Stimulated activated CD4-positive, alpha-beta T cell treated with anti-CD3 and anti-CD28 coated beads, Interleukin-15, amount 100 ng/mL, for 24 hours (primary cell): ENCODE measurements around the gene UBAP2.
"Not testable (repeated sequence)": the region's sequence is repeated elsewhere in the genome, so short reads cannot be mapped to it uniquely, and the experiment has no call there.

ENCODE experiments used
- DNase-seq: peaks from one replicate; pipeline ENCODE4 v3.0.0-alpha.2; 2020

The UBAP2 gene

GRCh38 chr9:33964086-33964768 is 84.5 kb downstream of the UBAP2 start:
- DNase-seq: no peak

DNA sequence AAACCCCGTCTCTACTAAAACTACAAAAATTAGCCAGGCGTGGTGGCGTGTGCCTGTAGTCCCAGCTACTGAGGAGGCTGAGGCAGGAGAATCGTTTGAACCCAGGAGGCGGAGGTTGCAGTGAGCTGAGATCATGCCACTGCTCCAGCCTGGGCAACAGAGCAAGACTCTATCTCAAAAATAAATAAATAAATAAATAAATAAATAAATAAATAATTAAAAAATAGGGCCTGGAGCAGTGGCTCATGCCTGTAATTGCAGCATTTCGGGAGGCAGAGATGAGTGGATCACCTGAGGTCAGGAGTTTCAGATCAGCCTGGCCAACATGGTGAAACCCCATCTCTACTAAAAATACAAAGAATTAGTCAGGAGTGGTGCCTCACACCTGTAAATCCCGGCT is 86.2 kb downstream of the UBAP2 start:
- not testable (repeated sequence) for DNase-seq

DNA sequence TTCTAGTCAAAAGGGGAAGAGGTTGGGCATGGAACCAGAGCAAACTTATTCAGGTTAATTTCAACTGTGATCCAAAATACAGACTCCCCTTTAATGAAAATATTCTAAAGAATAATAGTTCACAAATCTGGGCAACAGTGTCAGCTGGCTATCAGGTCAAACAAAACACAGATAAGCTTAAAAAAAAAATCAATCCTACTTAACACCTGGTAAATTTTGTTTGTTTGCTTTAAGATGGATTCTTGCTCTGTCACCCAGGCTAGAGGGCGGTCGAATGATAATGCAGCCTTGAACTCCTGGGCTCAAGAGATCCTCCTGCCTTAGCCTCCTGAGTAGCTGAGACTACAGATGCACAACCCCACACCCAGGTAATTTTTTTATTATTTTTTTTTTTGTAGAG is 89.0 kb downstream of the UBAP2 start:
- DNase-seq: no peak

GRCh38 chr9:33956544-33956943 is 92.1 kb downstream of the UBAP2 start:
- no peak for DNase-seq

DNA sequence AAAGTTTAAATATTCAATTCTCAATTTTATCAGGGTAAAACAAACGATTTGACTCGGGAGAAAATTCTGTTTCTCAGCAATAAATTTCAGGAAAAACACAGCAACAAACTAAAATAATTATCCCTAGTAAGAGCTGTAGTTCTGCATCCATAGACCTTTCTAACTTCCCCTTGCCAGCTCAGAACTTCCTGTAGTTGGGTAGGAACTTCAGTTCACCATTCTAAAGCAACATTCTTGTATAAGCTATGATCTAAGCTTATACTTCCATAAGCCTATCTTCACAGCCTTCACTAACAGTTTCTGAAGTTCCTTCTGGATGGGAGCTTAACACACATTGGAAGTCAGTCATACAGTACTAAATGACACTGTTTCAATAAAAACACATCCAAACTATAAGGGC is 96.6 kb downstream of the UBAP2 start:
- DNase-seq: no peak

- DNase-seq: no peak
Measured at GRCh38 chr9:33950371-33950770, 98.3 kb downstream of the UBAP2 start.

DNA sequence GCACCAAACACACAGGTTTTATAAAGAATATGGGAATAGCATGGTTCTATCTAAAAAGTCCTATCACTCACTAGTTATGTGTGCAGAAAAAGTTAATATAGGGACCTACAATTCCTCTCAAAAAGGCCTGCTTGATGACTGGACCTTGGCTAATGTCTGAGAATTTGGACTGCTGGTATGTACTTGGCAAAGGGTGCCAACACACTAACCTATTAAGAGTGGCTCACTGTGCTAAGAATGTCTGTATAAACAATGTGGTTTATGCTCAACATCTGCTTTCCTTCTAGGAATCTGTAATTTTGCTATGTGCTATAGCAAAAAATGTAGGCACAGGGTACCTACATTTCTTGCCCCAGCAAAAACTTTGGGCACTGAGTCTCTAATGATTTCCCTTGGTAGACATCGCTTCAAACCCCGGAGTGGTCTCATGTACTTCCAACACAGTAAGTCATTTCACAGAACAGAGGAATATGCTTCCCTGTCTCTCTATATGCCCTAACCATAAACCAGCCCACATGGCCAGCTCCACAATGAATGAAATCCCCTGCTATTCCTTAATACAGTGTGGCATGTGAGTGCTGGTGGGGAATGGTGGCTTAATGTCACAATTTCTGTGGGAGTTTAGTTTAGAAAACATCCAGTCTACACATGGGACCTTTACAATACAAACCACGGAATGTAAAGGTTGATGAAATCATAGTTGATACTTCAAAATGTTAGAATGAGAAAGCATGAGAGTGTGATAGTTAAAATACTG is 101.7 kb downstream of the UBAP2 start:
- no peak for DNase-seq

DNA sequence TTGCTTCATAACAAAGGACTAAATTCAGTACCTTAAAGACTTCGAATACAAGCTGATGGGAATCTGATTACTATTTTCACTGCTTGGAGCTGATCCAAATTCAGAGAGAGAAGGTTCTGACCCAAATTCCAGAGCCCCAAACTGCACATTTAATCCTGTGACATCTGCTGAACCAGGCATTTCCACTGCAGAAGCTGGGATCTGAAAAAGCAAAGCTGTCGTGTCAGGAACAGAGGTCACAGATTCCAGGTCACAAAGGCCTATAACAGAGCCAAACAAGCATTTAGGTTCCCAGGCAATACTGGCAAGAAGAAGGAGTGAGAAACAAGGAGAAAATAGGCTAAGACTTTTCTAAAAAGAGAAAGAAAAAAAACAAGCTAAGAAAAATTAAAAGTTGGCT is 105.3 kb downstream of the UBAP2 start:
- no peak for DNase-seq

GRCh38 chr9:33942471-33943083 is 106.1 kb downstream of the UBAP2 start:
- DNase-seq: no peak

DNA sequence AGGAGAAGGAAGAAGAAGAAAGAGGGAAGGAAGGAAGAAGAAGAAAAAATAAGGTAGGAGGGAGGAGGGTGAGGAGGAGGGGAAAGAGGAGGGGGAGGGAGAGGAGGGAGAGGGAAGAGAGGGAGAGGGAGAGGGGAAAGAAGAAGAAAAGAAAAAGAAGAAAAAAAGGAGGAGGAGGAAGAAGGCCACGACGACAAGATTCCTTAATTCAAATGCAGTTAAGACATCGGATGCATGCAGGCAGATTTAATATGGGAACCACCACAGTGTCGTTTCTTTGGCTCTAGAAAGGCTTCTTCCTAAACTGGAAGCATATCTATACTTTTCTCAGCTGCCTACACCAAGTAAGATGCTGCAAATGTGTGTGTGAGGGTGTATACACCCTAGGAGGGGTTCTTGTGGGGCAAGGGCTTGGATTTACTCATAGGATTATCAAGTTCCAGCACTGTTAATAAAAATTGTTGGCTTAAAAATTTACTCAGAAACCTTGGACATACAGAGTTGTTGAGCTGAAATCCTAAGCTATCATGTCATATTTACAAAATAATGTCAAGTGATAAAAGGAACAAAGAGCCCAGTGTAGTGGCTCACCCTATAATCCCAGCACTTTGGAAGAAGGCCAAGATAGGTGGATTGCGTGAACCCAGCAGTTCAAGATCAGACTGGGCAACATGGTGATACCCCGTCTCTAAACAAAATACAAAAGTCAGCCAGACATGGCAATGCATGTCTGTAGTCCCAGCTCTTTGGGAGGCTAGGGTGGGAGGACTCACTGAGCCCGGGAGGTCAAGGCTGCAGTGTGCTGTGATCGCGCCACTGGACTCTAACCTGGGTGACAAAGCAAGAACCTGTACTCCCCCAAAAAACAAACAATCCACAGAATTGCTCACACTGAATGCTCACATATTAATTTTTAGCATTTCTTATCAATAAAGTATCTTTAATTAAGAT is 108.5 kb downstream of the UBAP2 start:
- no peak for DNase-seq

DNA sequence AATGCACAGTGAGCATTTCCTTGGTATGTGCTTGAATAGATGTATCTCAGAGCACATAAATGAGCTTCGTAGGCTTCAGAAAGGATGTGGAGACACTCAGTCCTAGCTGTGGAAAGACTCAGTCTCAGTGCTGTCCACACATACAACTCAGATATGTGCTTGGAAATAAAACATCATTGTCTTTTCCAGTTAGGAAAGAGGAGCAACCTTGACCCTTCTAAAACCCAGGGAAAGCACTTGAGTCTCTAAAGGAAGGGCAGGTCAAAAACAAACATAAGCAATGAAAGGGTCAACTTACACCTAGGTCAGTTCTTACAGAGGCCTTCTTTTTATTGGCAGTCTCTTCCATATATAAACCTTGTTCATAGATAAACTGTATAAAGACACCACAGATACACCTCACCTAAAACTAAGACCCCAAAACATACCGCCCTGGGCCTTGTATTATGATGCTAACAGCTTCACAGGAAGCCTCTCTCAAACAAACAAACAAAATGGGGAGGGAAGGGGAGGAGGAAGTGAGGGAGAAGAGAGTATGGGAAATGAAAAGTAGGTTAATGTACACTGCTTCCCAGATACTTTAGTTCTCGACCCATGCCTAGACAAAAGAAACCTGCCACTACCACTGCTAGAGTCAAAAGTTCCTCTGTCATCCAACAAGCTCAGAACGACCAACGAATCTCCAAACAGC is 114.4 kb downstream of the UBAP2 start:
- DNase-seq: no peak

DNA sequence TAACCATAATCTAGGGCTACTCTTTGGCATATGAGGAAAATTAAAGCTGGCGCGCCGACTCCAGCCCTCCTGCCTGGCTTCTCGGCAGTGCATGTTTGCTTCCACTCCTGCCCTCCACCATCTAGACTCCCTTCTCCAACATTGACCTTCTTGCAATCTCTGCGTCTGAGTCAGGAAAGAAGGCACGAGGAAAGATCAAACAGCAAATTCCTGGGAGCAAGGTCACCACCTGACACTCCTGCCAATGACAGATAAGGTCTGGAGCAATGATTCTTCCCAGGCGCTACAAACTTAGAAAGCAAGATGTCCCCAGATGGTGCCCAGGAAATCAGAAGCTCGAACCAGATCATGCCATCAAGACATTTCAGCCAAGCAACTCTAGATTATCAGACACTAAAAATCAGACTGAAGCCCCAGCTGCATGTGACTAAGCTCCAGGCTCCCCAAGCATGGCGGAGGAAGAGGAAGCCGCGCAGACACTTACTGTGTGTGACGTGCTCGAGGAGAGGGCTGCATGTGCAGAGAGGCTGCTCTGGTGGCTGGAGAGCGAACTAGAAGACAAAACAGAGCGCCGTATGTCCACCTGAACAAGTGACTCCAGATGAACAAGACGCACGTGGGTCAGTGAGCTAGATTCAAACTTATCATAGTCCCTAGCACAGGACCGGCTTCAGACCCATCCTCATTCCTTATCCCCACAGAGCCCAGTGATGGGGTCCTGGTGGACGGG is 116.4 kb downstream of the UBAP2 start:
- DNase-seq: no peak

GRCh38 chr9:33931326-33931725 is 117.4 kb downstream of the UBAP2 start:
- DNase-seq: no peak

DNA sequence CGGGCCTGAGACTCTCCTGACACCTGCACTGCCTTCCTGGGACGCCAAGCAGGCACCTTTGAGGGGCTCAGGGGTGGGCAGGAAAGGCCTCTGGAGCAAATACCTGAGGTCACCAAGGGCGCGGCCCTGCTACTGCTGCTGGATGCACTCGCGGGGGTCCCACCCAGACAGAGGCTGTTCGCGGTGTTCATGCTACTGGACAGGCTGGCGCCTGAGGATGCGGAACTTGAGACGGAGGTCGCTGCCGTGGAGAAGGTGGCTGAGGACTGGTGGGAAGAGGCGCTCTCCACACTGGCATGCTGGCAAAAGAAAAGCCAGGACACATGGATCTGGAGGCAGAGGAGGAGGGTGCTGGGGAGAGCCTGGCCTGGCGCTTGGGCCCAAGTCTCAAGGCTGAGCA is 121.0 kb downstream of the UBAP2 start:
- DNase-seq: no peak

- DNase-seq: no peak
Measured at GRCh38 chr9:33926746-33927485, 121.8 kb downstream of the UBAP2 start.

DNA sequence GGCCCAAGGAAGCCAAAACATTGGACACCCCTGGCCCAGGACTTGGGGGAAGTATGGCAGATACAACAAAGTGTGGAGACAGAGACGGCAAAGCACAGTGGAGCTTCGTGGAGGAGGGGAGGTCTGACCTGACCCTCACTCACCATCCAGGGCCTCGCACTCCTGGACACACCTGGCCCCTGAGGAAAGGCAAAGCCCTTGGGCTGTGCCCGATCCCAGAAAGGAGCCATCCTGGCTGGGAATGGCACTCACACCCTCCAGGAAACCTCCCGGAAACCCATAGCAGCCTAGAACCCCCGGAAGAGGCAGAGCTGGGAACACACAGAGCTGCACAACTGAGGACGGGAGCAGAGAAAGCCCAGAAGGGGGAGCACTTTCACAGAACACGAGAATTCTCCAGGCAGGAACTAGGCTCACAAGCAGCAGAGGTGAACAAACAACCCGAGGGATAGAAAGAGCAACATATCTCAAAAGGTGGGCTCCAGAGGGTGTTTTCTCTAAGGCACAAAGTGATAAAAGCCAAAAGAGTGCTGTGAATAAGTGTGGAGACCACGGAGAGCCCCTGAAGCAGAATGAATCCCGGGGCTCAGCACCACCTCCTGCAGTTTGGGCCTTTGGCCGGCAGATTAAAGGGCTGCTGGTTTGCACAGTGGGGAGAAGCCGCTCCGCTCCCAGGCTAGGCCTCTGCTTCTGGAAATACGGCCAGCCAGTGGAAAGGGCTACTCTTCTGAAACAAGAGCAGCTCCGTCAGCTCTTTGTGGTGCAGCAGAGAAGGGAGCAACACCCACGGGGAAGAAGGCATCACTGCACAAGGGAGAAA is 123.5 kb downstream of the UBAP2 start:
- DNase-seq: peak; percentile 35

GRCh38 chr9:33923998-33924701 is 124.5 kb downstream of the UBAP2 start:
- DNase-seq: no peak

DNA sequence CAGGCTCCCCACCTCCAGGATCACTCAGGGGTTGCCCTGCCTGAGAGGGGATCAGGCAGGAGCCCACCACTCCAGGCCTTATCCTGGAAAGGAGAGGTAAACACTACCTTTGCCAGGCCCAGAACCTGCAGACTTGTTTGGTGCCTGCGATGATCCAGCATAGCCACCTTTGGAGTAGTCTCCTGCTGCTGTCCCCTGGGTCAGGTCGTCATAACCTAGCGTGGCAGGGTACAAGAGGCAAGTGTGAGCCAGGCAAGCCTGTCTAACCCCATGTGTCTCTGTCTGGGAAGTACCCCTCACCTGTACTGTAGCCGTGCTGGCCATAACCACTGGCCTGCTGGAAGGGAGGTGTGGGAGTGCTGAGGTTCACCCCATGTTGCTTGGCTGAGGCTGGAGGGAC is 125.6 kb downstream of the UBAP2 start:
- DNase-seq: no peak
